Loucy (cell line): ENCODE results near the gene PXMP4.

Experiments used
- EZH2phosphoT487 ChIP-seq: fragments of 200-600 bp; IDR thresholded peaks from 2 replicates; pipeline ENCODE4 v1.6.1; 2018; ENCODE audit warnings: antibody characterized with exemption, mild to moderate bottlenecking, moderate library complexity, borderline replicate concordance
- TF ChIP-seq, protein P1 (sequence below): fragments of 200-600 bp; sonication (generic); conservative IDR thresholded peaks from 2 replicates; pipeline ENCODE4 v1.5.1; 2014; ENCODE audit warnings: mild to moderate bottlenecking, antibody characterized with exemption, low read length

DNA sequence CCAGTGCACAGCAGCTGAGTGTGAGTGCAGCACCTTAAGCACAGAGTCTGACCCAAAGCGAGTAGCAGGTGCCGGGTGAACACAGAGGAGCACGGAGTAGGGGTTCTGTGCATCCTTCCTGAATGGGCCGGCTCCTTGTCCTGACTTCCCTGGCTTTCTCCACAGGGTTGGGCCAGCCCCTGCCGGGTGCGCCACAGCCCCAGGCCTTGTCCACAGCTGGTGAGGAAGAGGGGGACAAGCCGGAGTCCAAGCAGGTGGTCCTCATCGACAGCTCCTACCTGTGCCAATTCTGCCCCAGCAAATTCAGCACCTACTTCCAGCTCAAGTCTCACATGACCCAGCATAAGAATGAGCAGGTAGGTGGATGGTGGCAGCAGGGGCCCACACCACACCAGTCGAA lies 46.6 kb upstream of the PXMP4 start:
- TF ChIP-seq, protein P1, sequence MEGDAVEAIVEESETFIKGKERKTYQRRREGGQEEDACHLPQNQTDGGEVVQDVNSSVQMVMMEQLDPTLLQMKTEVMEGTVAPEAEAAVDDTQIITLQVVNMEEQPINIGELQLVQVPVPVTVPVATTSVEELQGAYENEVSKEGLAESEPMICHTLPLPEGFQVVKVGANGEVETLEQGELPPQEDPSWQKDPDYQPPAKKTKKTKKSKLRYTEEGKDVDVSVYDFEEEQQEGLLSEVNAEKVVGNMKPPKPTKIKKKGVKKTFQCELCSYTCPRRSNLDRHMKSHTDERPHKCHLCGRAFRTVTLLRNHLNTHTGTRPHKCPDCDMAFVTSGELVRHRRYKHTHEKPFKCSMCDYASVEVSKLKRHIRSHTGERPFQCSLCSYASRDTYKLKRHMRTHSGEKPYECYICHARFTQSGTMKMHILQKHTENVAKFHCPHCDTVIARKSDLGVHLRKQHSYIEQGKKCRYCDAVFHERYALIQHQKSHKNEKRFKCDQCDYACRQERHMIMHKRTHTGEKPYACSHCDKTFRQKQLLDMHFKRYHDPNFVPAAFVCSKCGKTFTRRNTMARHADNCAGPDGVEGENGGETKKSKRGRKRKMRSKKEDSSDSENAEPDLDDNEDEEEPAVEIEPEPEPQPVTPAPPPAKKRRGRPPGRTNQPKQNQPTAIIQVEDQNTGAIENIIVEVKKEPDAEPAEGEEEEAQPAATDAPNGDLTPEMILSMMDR, result no peak
- TF ChIP-seq EZH2phosphoT487, result no peak
